ENCODE data around the gene WDR17. TPM values are rescaled to one million over a fixed set of nuclear protein-coding genes. Genes with fewer than 3 reads are reported as not detected.

Gene WDR17
- total RNA-seq = 0.58 and 1.7 TPM in 2 replicates

DNA sequence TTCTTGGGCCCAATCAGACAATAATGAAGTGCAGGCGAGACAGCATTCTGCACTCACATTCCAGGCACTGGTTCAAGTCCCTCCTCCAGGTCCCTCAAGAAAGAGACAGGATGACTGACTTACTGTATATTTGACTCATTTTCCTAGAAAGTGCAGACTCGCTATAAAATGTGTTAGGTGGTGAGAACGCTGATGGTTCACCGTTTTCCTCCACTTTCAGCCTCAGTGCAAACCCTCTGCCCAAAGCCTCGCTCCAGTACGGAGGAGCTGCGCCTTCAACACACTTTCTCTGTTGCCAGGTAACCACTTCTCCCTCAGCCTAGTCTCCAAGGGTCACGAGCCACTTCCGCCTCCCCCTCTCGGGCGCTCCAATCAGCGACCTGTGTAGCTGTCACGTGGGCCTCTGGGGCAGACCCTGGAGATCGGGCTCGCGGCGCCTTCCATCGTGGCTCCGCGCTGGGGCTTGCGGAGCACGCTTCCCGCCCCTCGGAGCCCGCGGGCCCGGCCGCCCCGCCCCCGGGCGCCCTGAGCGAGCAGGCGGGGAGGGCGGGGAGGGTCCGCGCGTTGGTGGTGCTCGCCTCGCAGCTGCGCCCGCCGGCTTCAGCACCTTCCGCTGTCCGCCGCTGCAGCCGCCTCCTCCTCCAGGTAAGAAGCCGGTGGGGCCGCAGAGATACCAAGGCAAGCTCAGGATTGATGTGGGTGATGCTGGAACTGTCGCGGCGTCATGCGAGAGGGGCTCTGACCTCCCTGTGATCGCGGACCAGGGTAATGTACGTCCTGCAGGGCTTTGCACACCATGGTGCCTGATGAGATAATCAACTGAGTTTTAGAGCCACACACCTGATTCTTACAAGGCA, at the start of gene WDR17:
Gene WDR17, plus strand, starts transcription at position 407 of the 857 bp plus-strand sequence. CDS start 45,740 bp downstream, outside the sequence.

DNA sequence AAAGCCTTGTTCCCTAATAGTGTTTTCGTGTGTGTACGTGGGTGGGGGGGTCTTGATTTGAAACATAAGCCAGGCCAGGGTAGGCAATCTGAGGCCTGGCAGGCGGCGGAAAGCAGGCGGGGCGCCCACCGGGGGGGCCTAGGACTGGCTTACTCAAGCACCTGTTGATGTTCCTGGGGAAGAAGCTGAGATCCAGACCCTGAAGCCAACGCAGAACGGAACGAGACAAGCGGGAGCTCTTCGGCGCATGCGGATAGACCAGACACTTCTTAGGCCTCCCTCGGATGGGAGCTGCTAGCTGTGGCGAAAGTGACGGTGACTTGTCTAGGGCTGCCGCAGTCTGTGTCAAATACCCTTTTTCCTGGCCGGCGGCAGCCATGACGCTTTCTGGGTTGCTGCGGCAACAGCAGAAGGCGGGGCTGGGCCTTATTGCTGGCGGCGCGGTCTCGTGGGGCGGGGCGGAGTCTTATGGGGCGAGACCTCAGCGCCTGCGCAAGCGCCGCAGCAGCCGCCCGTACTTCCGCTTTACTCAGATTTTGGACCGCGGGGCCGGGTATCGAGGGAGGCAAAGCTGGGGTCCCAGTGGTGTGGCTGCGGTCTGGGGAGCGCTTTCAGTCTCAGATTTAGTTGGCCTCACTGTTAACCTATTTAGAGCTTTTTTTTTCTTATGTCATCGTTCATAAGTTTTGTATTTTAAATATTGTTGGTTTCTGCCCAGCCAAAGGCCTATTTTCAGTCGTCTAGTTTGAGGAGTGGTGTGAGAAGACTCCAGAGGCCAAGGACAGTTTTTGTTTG, 129.7 kb downstream of the WDR17 start, which contains the start of gene SPATA4:
Gene SPATA4, minus strand, starts transcription at position 402 of the 795 bp plus-strand sequence. Its CDS starts 23 bp downstream, at position 379.

Other genes starting within 250 kb of the WDR17 start
- 0.19 and 0.28 TPM in 2 replicates for gene SPATA4, start 129.7 kb downstream of the WDR17 start, total RNA-seq
- under 0.01 and 6.2 TPM in 2 replicates for gene ASB5, start 203.4 kb downstream of the WDR17 start, total RNA-seq